ENCODE results near the gene ARSB.
"Not testable (repeated sequence)": the region's sequence is repeated elsewhere in the genome, so short reads cannot be mapped to it uniquely, and the experiment has no call there.

Gene ARSB

GRCh38 chr5:78993165-78993564 lies 8.1 kb upstream of the ARSB start:
- no peak for DNase-seq

- DNase-seq, result no peak
Observed at GRCh38 chr5:78992146-78992545, 7.0 kb upstream of the ARSB start.

GRCh38 chr5:78989080-78989479 lies 4.0 kb upstream of the ARSB start:
- DNase-seq, result no peak

GRCh38 chr5:78985725-78986223 lies 664 bp upstream of the ARSB start:
- peak; percentile 32 for DNase-seq

- DNase-seq, result peak; percentile 82
Observed at GRCh38 chr5:78984439-78985115, 533 bp downstream of the ARSB start.

- no peak for DNase-seq
Observed at GRCh38 chr5:78983601-78984438, 1.3 kb downstream of the ARSB start.

GRCh38 chr5:78983194-78983593 lies 1.9 kb downstream of the ARSB start:
- not testable (repeated sequence) for DNase-seq

- no peak for DNase-seq
Observed at GRCh38 chr5:78979909-78980308, 5.2 kb downstream of the ARSB start.

GRCh38 chr5:78979117-78979742 lies 5.9 kb downstream of the ARSB start:
- no peak for DNase-seq

- no peak for DNase-seq
Observed at GRCh38 chr5:78975035-78975434, 10.1 kb downstream of the ARSB start.

- no peak for DNase-seq
Observed at GRCh38 chr5:78974601-78975000, 10.5 kb downstream of the ARSB start.

GRCh38 chr5:78974011-78974410 lies 11.1 kb downstream of the ARSB start:
- DNase-seq, result no peak

- DNase-seq, result peak; percentile 23
Observed at GRCh38 chr5:78972654-78973428, 12.3 kb downstream of the ARSB start.

GRCh38 chr5:78971998-78972397 lies 13.1 kb downstream of the ARSB start:
- no peak for DNase-seq

- no peak for DNase-seq
Observed at GRCh38 chr5:78968781-78969180, 16.3 kb downstream of the ARSB start.

- peak; percentile 74 for DNase-seq
Observed at GRCh38 chr5:78964889-78965288, 20.2 kb downstream of the ARSB start.

- DNase-seq, result no peak
Observed at GRCh38 chr5:78961743-78962142, 23.4 kb downstream of the ARSB start.

- DNase-seq, result no peak
Observed at GRCh38 chr5:78959767-78960166, 25.3 kb downstream of the ARSB start.

GRCh38 chr5:78958672-78959445 lies 26.3 kb downstream of the ARSB start:
- no peak for DNase-seq

- no peak for DNase-seq
Observed at GRCh38 chr5:78956901-78957300, 28.2 kb downstream of the ARSB start.

GRCh38 chr5:78953092-78953800 lies 31.9 kb downstream of the ARSB start:
- peak; percentile 41 for DNase-seq
